GM20000 (cell line): ENCODE results near the gene RELCH.
A peak's percentile ranks its signal among the peaks of the same experiment; 100 is the strongest.

Experiments
- DNase-seq: peaks from one replicate; pipeline ENCODE4 v3.0.0; 2012; ENCODE audit warnings: low spot score
- TF ChIP-seq, protein P1 (sequence below): IDR thresholded peaks from 2 replicates; pipeline ENCODE4 v1.5.1; 2012; ENCODE audit warnings: mild to moderate bottlenecking, control low read depth; ENCODE audit errors: extremely low read depth, missing control alignments

Gene RELCH

DNA sequence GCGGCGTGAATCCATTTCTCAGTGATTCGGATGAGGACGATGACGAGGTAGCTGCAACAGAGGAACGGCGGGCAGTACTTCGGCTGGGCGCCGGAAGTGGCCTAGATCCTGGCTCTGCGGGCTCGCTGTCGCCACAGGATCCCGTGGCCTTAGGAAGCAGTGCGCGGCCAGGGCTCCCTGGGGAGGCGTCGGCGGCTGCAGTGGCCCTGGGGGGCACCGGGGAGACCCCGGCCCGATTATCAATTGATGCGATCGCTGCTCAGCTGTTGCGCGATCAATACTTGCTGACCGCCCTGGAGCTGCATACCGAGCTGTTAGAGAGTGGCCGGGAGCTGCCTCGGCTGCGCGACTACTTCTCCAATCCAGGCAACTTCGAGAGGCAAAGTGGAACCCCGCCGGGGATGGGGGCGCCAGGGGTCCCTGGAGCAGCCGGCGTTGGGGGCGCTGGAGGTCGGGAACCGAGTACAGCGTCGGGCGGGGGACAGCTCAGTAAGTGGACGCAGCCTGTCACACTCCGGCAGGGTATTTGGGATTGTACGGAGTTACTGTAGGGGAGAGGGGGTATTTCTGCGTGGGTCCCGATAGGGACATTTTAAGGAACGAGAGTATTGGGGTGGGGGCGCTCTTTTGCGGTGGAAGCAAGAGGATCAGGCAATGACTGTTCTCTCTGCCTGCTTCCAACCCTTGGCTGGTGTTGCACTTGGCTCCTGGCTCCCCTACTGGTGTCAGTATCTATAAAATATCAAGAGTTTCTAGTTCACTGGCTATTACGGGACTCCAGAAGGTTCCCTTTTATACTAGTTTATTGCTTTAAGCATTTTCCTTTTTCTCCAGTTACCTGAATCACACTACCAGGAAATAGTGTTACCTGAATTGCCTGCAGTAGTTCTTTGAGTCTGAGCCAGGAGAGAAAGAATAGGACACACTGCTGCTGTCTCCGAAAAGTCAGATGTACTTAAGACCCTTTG, 772 bp downstream of the RELCH start:
- TF ChIP-seq, protein P1, sequence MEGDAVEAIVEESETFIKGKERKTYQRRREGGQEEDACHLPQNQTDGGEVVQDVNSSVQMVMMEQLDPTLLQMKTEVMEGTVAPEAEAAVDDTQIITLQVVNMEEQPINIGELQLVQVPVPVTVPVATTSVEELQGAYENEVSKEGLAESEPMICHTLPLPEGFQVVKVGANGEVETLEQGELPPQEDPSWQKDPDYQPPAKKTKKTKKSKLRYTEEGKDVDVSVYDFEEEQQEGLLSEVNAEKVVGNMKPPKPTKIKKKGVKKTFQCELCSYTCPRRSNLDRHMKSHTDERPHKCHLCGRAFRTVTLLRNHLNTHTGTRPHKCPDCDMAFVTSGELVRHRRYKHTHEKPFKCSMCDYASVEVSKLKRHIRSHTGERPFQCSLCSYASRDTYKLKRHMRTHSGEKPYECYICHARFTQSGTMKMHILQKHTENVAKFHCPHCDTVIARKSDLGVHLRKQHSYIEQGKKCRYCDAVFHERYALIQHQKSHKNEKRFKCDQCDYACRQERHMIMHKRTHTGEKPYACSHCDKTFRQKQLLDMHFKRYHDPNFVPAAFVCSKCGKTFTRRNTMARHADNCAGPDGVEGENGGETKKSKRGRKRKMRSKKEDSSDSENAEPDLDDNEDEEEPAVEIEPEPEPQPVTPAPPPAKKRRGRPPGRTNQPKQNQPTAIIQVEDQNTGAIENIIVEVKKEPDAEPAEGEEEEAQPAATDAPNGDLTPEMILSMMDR, result no peak
- peak; percentile 12 for DNase-seq

DNA sequence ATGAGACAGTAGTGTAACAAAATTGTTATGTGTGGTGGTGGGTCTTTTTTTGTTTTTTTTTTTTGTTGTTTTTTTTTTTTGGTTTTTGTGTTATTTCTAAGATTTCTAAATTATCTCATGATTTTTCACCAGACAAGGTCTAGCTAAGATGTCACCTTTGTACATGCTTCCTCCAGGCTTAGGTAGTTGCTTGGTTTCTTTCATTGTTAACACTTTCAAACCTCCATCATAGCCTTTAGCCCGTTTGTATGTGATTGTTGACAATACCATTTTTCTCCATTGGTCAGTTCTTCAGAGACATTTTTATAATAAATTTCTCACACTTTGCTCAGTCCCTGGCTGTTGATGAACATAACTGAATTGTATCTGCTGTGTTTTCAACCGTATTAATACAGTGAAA, 2.2 kb downstream of the RELCH start:
- no peak for DNase-seq
- TF ChIP-seq, protein P1, result no peak

DNA sequence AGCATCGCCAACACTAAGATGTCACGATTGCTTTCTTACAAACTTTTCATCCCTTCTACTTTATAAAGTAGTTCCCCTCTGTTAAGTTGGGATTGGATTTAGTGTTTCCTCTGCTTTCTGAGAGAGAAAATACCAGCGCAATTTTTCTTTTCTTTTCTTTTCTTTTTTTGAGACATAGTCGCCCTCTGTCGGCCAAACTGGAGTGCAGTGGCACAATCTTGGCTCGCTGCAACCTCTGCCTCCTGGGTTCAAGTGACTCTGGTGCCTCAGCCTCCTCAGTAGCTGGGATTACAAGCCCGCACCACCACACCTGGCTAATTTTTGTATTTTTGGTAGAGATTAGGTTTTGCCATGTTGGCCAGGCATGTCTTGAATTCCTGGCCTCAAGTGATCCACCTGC, 9.0 kb downstream of the RELCH start:
- TF ChIP-seq, protein P1, result no peak

DNA sequence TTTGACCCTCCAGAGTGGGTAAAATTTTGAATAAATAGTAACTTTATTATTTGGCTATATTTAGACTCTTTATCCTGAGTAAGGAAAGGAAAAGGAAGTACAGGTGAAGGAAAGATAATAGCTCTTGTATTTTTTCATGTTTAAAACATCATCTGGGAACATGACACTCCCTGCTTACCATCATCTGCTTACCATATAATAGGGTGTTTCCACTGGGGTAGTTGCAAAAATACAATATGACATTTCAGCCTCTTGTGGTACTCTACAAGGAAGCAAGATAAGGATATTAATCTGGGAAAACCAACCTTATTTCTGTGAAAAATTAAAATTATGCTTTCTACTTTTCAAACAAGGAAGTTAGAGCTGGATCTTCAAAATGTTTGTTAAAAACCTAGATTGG, 9.9 kb downstream of the RELCH start:
- TF ChIP-seq, protein P1, result no peak
- DNase-seq, result no peak

More for the DNA sequence above, 9.0 kb downstream of the RELCH start:
- DNase-seq, result no peak

DNA sequence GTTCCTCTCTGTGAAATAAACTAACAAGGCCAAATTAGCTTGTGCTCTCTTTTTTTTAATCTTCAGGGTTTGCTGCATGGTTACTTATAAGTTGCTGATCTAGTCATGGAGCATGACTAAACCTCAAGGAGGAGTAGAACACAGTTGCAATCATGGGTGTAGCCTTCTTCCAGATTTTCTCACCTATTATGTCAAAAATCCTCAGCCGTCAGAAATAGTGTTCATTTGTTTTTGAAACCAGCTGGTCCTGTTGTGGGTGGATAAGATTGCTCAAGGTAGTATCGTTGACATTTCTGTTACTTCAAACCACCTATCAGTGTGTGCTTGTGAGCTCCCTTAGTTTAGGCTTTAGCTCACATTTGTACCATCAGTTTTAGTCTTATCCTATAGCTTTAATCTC, 11.2 kb downstream of the RELCH start:
- no peak for DNase-seq
- TF ChIP-seq, protein P1, result no peak

DNA sequence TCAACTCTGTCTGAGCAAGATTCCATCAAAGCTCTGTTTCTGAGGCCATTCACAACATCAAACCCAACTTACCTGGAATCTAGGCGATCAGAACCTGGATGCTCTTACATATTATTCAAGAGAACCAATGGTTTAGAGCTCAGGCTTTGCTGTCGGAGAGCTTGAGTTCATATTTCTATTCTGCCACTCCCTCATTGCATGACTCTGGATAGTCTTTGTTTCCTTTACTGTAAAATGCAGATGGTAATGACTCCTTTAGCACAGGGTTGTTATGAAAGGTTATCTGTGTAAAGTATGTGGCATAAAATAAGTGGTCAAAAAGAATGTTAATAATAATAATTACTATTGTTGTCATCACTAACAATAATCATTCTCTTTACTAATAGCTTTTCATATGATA, 12.6 kb downstream of the RELCH start:
- no peak for DNase-seq
- TF ChIP-seq, protein P1, result no peak

DNA sequence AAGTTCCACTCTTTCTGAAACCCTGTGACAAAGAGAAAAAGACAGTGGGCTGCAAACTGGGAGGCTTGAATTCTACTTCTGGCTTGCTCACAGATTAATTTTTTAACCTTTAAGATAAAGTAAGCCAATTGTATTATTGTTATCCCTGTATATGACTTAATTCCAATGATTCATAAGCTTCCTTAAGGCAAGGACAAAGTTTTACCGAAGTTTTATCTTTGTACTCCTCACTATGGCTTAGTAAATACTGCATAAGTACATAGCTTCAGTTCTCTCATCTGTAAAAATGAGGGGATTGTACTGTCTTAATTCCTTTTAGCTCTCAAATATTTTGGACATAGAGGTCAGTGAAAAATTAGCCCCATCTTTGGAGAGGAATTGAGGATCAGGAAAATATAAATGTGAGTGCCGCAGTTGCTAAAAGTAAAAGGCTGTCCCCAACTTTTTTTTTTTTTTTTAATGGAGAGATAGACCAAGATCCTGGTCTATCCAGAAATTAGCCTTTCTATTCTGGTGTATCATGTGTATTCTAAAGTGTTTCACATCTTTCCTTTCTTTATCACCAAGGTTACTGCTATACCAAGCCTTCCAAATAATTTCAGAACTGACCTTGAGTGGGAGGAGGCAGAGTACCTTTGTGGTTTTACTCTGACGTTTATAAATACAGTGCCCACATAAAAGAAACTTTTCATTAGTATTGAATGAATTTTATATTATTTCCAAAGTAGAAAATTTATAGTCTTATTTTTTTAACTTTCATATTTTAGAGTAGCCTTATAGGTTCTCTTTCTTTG, 13.3 kb downstream of the RELCH start:
- TF ChIP-seq, protein P1, result no peak
- DNase-seq, result no peak
